Erythroblast (primary cell): ENCODE data around the gene THSD4.

Experiments
- GATA1 ChIP-seq: IDR thresholded peaks from 2 replicates; pipeline ENCODE4 v1.6.1; 2011; ENCODE audit warnings: low read depth, mild to moderate bottlenecking, control low read depth, low read length, moderate library complexity
- POLR2A ChIP-seq: IDR thresholded peaks from 2 replicates; pipeline ENCODE4 v1.6.1; 2011; ENCODE audit warnings: mild to moderate bottlenecking, low read length

- TF ChIP-seq POLR2A (no peak), GATA1 (no peak)
Measured at GRCh38 chr15:71088683-71089082, 26.6 kb upstream of the THSD4 start.
